Smooth muscle cell of the brain vasculature (primary cell): Measurements from ENCODE around the gene ZNF8.
"Not testable (repeated sequence)": the region's sequence is repeated elsewhere in the genome, so short reads cannot be mapped to it uniquely, and the experiment has no call there.

Source experiments
- DNase-seq: peaks from one replicate; pipeline ENCODE4 v3.0.0-alpha.2; 2012; ENCODE audit warnings: low read depth, low spot score

The ZNF8 gene

GRCh38 chr19:58278541-58279041 lies at the start of gene ZNF8:
TSS of gene ZNF8 (plus strand) at chr19:58278955. CDS start at chr19:58279082, 127 bp downstream.
- DNase-seq = peak; percentile 94

- no peak for DNase-seq
Measured at GRCh38 chr19:58229255-58229639, 49.5 kb upstream of the ZNF8 start.

- no peak for DNase-seq
Measured at GRCh38 chr19:58237324-58237723, 41.4 kb upstream of the ZNF8 start.

GRCh38 chr19:58243351-58243750 lies 35.4 kb upstream of the ZNF8 start:
- no peak for DNase-seq

GRCh38 chr19:58248886-58249285 lies 29.9 kb upstream of the ZNF8 start:
- no peak for DNase-seq

GRCh38 chr19:58252102-58252685 lies 26.6 kb upstream of the ZNF8 start:
- no peak for DNase-seq

- not testable (repeated sequence) for DNase-seq
Measured at GRCh38 chr19:58258259-58258658, 20.5 kb upstream of the ZNF8 start.

GRCh38 chr19:58261600-58261967 lies 17.2 kb upstream of the ZNF8 start:
- no peak for DNase-seq

- DNase-seq = no peak
Measured at GRCh38 chr19:58261968-58262921, 16.5 kb upstream of the ZNF8 start.

GRCh38 chr19:58262922-58263296 lies 15.8 kb upstream of the ZNF8 start:
- DNase-seq = no peak

- DNase-seq = no peak
Measured at GRCh38 chr19:58265100-58265499, 13.7 kb upstream of the ZNF8 start.

- no peak for DNase-seq
Measured at GRCh38 chr19:58268344-58268743, 10.4 kb upstream of the ZNF8 start.

- DNase-seq = no peak
Measured at GRCh38 chr19:58274771-58275201, 4.0 kb upstream of the ZNF8 start.

- DNase-seq = no peak
Measured at GRCh38 chr19:58275564-58275963, 3.2 kb upstream of the ZNF8 start.

- no peak for DNase-seq
Measured at GRCh38 chr19:58277197-58277596, 1.6 kb upstream of the ZNF8 start.

GRCh38 chr19:58277748-58278540 lies 811 bp upstream of the ZNF8 start:
- DNase-seq = no peak

- no peak for DNase-seq
Measured at GRCh38 chr19:58279042-58279924, 528 bp downstream of the ZNF8 start.

- DNase-seq = no peak
Measured at GRCh38 chr19:58279925-58280316, 1.2 kb downstream of the ZNF8 start.

GRCh38 chr19:58284199-58284598 lies 5.4 kb downstream of the ZNF8 start:
- no peak for DNase-seq

GRCh38 chr19:58291943-58292342 lies 13.2 kb downstream of the ZNF8 start:
- no peak for DNase-seq

GRCh38 chr19:58294743-58295374 lies 16.1 kb downstream of the ZNF8 start:
- no peak for DNase-seq
